HFFc6 (cell line): ENCODE results near the gene SLC26A6. TPM values are rescaled to one million over a fixed set of nuclear protein-coding genes. Genes with fewer than 3 reads are reported as not detected.

Experiments used
- DNase-seq: peaks from one replicate; pipeline ENCODE4 v3.0.0-alpha.2; 2018
- H3K27ac Mint-ChIP-seq: 2 replicates; pipeline ENCODE4 v1.8.0; 2020; ENCODE audit warnings: mild to moderate bottlenecking, mixed read lengths
- H3K27me3 Mint-ChIP-seq: 2 replicates; pipeline ENCODE4 v1.8.0; 2021; ENCODE audit warnings: mild to moderate bottlenecking, moderate library complexity, mixed read lengths; ENCODE audit not compliant: insufficient read depth
- H3K36me3 Mint-ChIP-seq: 2 replicates; pipeline ENCODE4 v1.8.0; 2021; ENCODE audit warnings: low read depth, mixed read lengths
- H3K4me1 Mint-ChIP-seq: 2 replicates; pipeline ENCODE4 v1.8.0; 2020; ENCODE audit warnings: low read depth, mixed read lengths
- H3K4me3 Mint-ChIP-seq: 2 replicates; pipeline ENCODE4 v1.8.0; 2020; ENCODE audit warnings: mild to moderate bottlenecking, moderate library complexity, mixed read lengths
- H3K9me3 Mint-ChIP-seq: 2 replicates; pipeline ENCODE4 v1.8.0; 2020; ENCODE audit warnings: mild to moderate bottlenecking, mixed read lengths
- long read RNA-seq: library from polyadenylated mRNA; unstranded; transcript quantifications from one replicate; pipeline ENCODE4 v2.0.0, GENCODE V29; 2019
- total RNA-seq, 6 experiments: library from RNA; stranded (reverse); fragmentation: NEBNext Ultra II Directional; extraction: Animal tissue kit (Norgen Biotek cat#: 25700); gene quantifications; 2 replicates in 1 of 6; 3 replicates in 5 of 6; pipeline ENCODE4 v1.2.3, GENCODE V29; 2021
- TF ChIP-seq, protein P1 (sequence below): fragments of 200-600 bp; sonication (generic); IDR thresholded peaks from 2 replicates; pipeline ENCODE4 v1.5.0; 2021; ENCODE audit warnings: antibody characterized with exemption, mild to moderate bottlenecking

The SLC26A6 gene
- 10 to 100 TPM; 15.1 to 19.6 (median 17.5) TPM for total RNA-seq
- long read RNA-seq, partial matches to known transcripts, result 0 of 6 reads
- long read RNA-seq, other reads (novel, unspliced or antisense), result 4 of 6 reads

DNA sequence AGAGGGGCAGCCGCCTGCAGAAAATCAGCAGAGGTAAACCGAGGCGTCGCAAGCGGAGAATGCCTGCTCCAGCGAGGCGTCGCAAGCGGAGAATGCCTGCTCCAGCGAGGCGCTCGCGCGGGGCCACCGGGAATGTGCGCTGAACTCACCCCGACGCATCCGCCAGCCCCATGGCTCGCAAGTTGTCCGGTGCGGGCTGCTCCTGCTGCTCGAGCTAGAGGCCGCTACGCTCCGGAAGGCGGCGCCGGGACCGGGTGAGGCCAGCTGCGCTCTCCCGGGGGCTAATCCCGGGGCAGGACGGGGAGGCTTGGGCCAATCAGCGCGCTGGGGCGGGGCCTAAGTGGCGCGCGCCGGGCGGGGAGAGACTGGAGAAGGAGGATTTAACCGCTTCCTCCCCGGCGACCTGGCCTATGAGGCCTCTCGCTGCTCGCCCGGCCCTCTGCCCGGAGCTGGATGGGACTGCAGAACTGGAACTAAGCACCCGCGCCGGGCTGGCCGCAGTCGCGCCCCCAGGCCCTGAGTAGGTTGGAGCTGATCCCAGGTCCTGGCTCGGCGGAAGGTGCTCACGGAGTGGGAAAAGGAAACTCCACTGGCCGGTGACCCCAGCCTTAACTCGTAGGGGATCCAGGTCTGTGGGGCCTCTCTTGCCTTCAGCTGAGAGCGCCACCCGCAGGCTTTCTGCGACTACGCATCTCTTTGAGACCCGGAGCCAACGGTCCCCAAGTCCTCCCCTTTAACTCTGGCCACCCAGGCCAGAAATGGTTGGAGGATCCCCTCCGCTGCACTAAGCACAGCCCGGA lies at the start of gene SLC26A6:
SLC26A6 (minus strand) TSS at position 240 of the 800 bp plus-strand sequence; CDS start at position 172, 68 bp downstream.
- TF ChIP-seq, protein P1, sequence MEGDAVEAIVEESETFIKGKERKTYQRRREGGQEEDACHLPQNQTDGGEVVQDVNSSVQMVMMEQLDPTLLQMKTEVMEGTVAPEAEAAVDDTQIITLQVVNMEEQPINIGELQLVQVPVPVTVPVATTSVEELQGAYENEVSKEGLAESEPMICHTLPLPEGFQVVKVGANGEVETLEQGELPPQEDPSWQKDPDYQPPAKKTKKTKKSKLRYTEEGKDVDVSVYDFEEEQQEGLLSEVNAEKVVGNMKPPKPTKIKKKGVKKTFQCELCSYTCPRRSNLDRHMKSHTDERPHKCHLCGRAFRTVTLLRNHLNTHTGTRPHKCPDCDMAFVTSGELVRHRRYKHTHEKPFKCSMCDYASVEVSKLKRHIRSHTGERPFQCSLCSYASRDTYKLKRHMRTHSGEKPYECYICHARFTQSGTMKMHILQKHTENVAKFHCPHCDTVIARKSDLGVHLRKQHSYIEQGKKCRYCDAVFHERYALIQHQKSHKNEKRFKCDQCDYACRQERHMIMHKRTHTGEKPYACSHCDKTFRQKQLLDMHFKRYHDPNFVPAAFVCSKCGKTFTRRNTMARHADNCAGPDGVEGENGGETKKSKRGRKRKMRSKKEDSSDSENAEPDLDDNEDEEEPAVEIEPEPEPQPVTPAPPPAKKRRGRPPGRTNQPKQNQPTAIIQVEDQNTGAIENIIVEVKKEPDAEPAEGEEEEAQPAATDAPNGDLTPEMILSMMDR, result peak; percentile 82
- no peaks in the 10 kb centered on the region; the same call in 1 of the 2 replicates for H3K27me3 Mint-ChIP-seq
- H3K9me3 Mint-ChIP-seq, result no peaks in the 10 kb centered on the region
- peaks cover 27% of the 10 kb centered on the region for H3K4me1 Mint-ChIP-seq
- DNase-seq, result peak; percentile 94
- peak within 1 kb of the TSS; percentile 90 for H3K4me3 Mint-ChIP-seq
- peak within 1 kb of the TSS; percentile 81 for H3K27ac Mint-ChIP-seq
- H3K36me3 Mint-ChIP-seq, result peaks cover 5% of the 10 kb centered on the region

GRCh38 chr3:48684480-48685143 lies 49.4 kb upstream of the SLC26A6 start:
- Mint-ChIP-seq H3K27ac (peak overlapping the region; percentile 69), H3K9me3 (no peaks in the 10 kb centered on the region), H3K4me1 (peaks cover 52% of the 10 kb centered on the region), H3K4me3 (peak overlapping the region; percentile 84), H3K27me3 (no peaks in the 10 kb centered on the region; the same call in 1 of the 2 replicates), H3K36me3 (peaks cover 9% of the 10 kb centered on the region)
- no peak for DNase-seq
- TF ChIP-seq, protein P1, result no peak

DNA sequence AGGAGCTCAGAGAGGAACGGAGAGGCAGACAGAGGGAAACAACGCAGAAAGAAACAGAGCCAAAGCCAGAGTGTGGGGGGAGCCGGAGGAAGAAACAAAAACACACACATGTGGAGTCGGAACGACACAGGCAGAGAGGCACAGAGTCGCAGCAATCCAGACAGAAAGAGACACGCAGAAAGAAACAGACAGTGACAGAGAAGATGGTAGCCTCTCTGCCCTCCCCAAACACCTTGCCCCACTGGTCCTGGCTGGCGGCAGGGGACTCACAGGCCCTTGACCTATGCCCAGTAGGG lies 48.7 kb upstream of the SLC26A6 start:
- DNase-seq, result no peak
- H3K27me3 Mint-ChIP-seq, result no peaks in the 10 kb centered on the region; the same call in 1 of the 2 replicates
- TF ChIP-seq, protein P1, result no peak
- no peaks in the 10 kb centered on the region for H3K9me3 Mint-ChIP-seq
- H3K4me1 Mint-ChIP-seq, result peaks cover 52% of the 10 kb centered on the region
- H3K36me3 Mint-ChIP-seq, result peaks cover 9% of the 10 kb centered on the region
- H3K27ac Mint-ChIP-seq, result peak overlapping the region; percentile 72
- peak overlapping the region; percentile 84 for H3K4me3 Mint-ChIP-seq

GRCh38 chr3:48682786-48683185 lies 47.5 kb upstream of the SLC26A6 start:
- no peaks in the 10 kb centered on the region; the same call in 1 of the 2 replicates for H3K27me3 Mint-ChIP-seq
- no peaks in the 10 kb centered on the region for H3K9me3 Mint-ChIP-seq
- no peak for DNase-seq
- no peak overlapping the region for H3K4me3 Mint-ChIP-seq
- H3K36me3 Mint-ChIP-seq, result peaks cover 19% of the 10 kb centered on the region
- TF ChIP-seq, protein P1, result no peak
- peaks cover 63% of the 10 kb centered on the region for H3K4me1 Mint-ChIP-seq
- 0 out of 2 replicates have a peak overlapping the region, but pooled peaks have one; percentile 72 for H3K27ac Mint-ChIP-seq

DNA sequence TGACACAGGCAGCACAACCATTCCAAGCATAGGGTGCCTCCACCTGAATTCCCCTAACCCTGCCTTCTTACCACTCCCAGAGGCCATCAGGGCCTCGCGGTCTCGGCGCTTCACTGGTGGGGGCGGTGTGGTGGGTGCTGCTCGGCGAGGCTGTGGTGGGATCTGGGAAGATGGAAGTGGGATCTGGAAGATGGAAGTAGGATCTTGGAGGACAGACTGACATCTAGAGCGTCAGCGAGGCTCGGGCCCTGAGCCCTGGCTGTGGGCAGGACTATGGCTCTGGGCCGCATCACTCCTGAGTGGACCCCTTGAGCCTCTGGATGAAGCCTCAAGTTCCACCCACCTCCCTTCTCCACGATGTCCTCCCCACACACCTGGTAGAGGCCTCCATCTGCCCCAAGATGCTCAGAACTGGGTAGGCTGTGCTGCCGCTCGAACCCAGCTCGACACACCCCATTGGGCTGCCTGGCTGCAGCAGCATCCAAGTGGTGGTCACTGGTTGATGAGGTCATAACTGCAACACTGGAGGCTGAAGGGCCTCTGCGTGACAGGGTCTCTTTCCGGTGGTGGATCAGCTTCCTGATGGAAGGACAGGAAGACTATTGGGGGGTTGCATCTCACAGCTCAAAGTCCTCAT lies 46.8 kb upstream of the SLC26A6 start:
- Mint-ChIP-seq H3K27me3 (no peaks in the 10 kb centered on the region; the same call in 1 of the 2 replicates), H3K4me1 (peaks cover 65% of the 10 kb centered on the region), H3K9me3 (no peaks in the 10 kb centered on the region), H3K27ac (no peak overlapping the region), H3K4me3 (no peak overlapping the region), H3K36me3 (peaks cover 25% of the 10 kb centered on the region)
- DNase-seq, result no peak
- TF ChIP-seq, protein P1, result no peak
